Measurements from ENCODE around the gene CTNND1.

The CTNND1 gene

GRCh38 chr11:57801183-57801485 is 39.5 kb downstream of the CTNND1 start:
- no peak overlapping the region for H3K4me3 ChIP-seq (ENCODE audit: low read length)
- TF ChIP-seq CTCF (conservative IDR thresholded peaks at IDR 0.05; ENCODE audit: low read depth, low read length): no peak
- DNase-seq (ENCODE audit: low read depth): no peak

- no peak overlapping the region for H3K4me3 ChIP-seq (ENCODE audit: low read length)
- no peak for DNase-seq (ENCODE audit: low read depth)
- TF ChIP-seq CTCF (conservative IDR thresholded peaks at IDR 0.05; ENCODE audit: low read depth, low read length): no peak
Observed at GRCh38 chr11:57802411-57802810, 40.8 kb downstream of the CTNND1 start.

- TF ChIP-seq CTCF (conservative IDR thresholded peaks at IDR 0.05; ENCODE audit: low read depth, low read length): no peak
- H3K4me3 ChIP-seq (ENCODE audit: low read length): no peak overlapping the region
Observed at GRCh38 chr11:57804466-57804865, 42.9 kb downstream of the CTNND1 start.

GRCh38 chr11:57805780-57806179 is 44.2 kb downstream of the CTNND1 start:
- no peak for DNase-seq (ENCODE audit: low read depth)
- no peak for TF ChIP-seq CTCF (conservative IDR thresholded peaks at IDR 0.05; ENCODE audit: low read depth, low read length)
- H3K4me3 ChIP-seq (ENCODE audit: low read length): no peak overlapping the region

More at GRCh38 chr11:57804466-57804865, 42.9 kb downstream of the CTNND1 start:
- no peak for DNase-seq (ENCODE audit: low read depth)

- H3K4me3 ChIP-seq (ENCODE audit: low read length): no peak overlapping the region
- no peak for DNase-seq (ENCODE audit: low read depth)
- no peak for TF ChIP-seq CTCF (conservative IDR thresholded peaks at IDR 0.05; ENCODE audit: low read depth, low read length)
Observed at GRCh38 chr11:57812634-57813033, 51.0 kb downstream of the CTNND1 start.

GRCh38 chr11:57815476-57815875 is 53.9 kb downstream of the CTNND1 start:
- DNase-seq (ENCODE audit: low read depth): no peak
- TF ChIP-seq CTCF (conservative IDR thresholded peaks at IDR 0.05; ENCODE audit: low read depth, low read length): no peak
- no peak overlapping the region for H3K4me3 ChIP-seq (ENCODE audit: low read length)

GRCh38 chr11:57815877-57816276 is 54.3 kb downstream of the CTNND1 start:
- no peak for DNase-seq (ENCODE audit: low read depth)
- no peak for TF ChIP-seq CTCF (conservative IDR thresholded peaks at IDR 0.05; ENCODE audit: low read depth, low read length)
- H3K4me3 ChIP-seq (ENCODE audit: low read length): no peak overlapping the region

All from retinal pigment epithelial cell (primary cell).